Prostate gland (tissue), 2 donors: Measurements from ENCODE around the gene MYOCD.

Experiments
- CTCF ChIP-seq, 4 experiments: fragments of 200-600 bp in 2 of 4; fragments of 450-650 bp in 2 of 4; sonication (generic) in 2 of 4; IDR thresholded peaks; 1 replicate in 3 of 4; 2 replicates in 1 of 4; pipeline ENCODE4 v1.5.1; 2016 to 2019; ENCODE audit warnings: antibody characterized with exemption in 4 of 4, mild to moderate bottlenecking in 2 of 4, moderate library complexity in 2 of 4
- POLR2A ChIP-seq: fragments of 450-650 bp; IDR thresholded peaks from one replicate; pipeline ENCODE4 v1.6.1; 2016; ENCODE audit warnings: antibody characterized with exemption, mild to moderate bottlenecking
- POLR2AphosphoS5 ChIP-seq: sonication (generic); formaldehyde crosslinking; IDR thresholded peaks from one replicate; pipeline ENCODE4 v1.6.1; 2017; ENCODE audit warnings: antibody characterized with exemption

DNA sequence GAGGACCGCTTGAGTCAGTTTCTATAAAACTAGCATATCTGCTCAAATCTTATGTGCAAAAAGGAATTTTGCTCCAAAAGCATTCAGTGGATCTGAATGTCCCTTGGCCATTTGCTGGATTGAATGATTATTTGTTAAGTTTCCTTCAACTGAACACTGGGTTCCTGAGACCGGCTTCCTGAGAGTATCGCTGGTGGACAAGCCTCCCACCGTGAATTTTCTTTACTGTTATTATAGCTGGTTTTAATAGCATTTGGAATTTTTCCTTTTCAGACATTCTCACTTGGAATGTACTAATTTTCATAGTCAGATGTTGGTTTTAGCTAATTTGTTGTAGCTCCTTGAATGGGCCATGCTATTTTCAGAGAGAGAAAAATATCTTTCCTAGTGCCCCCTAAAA lies 9.8 kb upstream of the MYOCD start:
- TF ChIP-seq CTCF (IDR thresholded peaks at IDR 0.05) (no peak), POLR2A (no peak), POLR2AphosphoS5 (no peak)
